ENCODE measurements around the gene MRLN.

Gene MRLN

GRCh38 chr10:59702347-59702746 lies 50.9 kb downstream of the MRLN start:
- DNase-seq, result no peak

- DNase-seq, result no peak
Observed at GRCh38 chr10:59700709-59701108, 52.5 kb downstream of the MRLN start.

DNA sequence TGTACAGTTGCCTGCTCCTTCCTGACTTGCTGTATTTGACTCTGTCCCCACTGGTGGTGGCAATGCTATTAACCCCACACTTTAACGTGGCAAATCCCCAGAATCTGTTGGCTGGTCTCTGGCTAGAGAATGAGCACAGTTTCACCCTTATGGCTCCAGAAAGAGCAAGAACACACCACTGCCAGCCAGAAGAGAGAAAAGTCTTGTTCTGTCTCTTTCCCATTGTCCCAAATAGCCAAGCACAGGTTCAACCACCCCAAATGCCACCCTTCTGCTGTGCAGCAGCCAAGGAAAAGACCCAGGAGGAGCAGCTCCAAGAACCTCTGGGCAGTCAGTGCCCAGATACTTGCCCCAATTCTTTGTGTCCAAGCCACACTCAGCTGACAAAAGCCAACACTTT lies 54.9 kb downstream of the MRLN start:
- no peak for DNase-seq

GRCh38 chr10:59695637-59696036 lies 57.6 kb downstream of the MRLN start:
- DNase-seq, result no peak

- no peak for DNase-seq
Observed at GRCh38 chr10:59694936-59695335, 58.3 kb downstream of the MRLN start.

DNA sequence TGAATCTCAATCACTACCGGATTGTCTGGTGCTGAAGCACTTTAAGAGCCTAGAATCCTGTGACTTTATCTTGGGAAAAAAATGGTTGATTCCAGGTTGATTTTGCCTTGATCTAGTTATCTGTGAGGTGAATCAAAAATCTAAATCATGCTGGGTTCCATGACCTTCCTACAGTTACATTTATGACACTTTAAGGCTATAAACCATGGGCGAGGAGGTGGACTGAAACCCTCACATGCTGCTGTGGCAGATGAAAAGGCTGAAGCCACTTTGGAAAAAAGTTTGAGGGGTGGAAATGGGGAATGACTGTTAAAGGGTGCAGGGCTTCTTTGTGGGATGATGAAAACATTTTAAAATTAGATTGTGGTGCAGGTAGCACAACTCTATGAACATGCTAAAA lies 61.1 kb downstream of the MRLN start:
- no peak for DNase-seq

DNA sequence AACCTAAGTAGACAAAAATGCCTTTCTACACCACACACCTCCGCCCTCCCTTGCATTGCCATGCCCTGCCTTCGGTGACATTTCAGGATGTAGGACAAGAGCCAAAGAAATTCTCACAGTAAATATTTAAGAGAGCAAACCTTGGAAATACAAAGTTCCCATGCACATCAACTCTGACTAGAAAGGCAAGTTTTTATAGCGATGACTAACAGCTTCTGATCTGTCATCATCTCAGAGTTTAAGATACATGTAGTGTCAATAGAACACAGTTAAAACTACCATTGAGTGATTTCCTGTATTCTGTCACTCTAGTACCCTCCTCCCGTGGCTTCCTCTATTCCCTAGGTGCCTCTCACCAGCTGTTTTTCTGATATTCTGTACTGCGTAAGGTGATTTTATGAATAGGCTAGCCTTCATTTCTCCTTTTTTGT lies 64.3 kb downstream of the MRLN start:
- DNase-seq, result no peak

DNA sequence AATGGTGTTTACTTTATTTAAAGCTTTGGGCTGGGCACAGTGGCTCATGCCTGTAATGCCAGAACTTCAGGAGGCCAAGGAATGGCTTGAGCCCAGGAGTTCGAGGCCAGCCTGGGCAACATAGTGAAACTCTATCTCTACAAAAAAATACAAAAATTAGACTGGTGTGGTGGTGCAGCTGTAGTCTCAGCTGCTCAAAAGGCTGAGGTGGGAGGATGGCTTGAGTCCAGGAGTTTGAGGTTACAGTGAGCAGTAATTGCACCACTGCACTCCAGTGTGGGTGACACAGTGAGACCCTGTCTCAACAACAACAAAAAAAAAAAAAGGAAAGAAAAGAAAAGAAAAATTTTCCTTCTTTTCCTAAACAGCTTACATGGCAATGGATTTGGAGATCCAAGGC lies 65.6 kb downstream of the MRLN start:
- no peak for DNase-seq

All from hematopoietic multipotent progenitor cell treated with erythropoietin and hydrocortisone succinate and interleukin-3 and kit ligand, for 6 days (in vitro differentiated cells).